Gastrocnemius medialis (tissue), 4 donors: ENCODE data around the gene ZCCHC14. TPM values are rescaled to one million over a fixed set of nuclear protein-coding genes. Genes with fewer than 3 reads are reported as not detected.
A peak's percentile ranks its signal among the peaks of the same experiment; 100 is the strongest.
"Not testable (repeated sequence)": the region's sequence is repeated elsewhere in the genome, so short reads cannot be mapped to it uniquely, and the experiment has no call there.

Source experiments
- ATAC-seq, 2 donors: fragments of 150-250 bp; one replicate each; pipeline ENCODE4 v1.9.1; 2016
- DNase-seq, 2 donors: peaks; one replicate each; pipeline ENCODE4 v3.0.0-alpha.2; 2019
- H3K27ac ChIP-seq, 4 donors: fragments of 200-600 bp; sonication (generic); 1 replicate in 1 of 4; 2 replicates in 3 of 4; pipeline ENCODE4 v1.5.1; 2016 to 2018; ENCODE audit warnings: mild to moderate bottlenecking in 2 of 4, moderate library complexity in 1 of 4
- H3K27me3 ChIP-seq, 3 donors: fragments of 200-600 bp; sonication (generic) in 2 of 3; 1 replicate in 1 of 3; 2 replicates in 2 of 3; pipeline versions ENCODE4 v1.5.1 to v1.6.0; 2016 to 2019; ENCODE audit warnings: mild to moderate bottlenecking in 1 of 3, moderate library complexity in 1 of 3
- H3K36me3 ChIP-seq, 2 donors: fragments of 200-600 bp; sonication (generic) in 1 of 2; one replicate each; pipeline ENCODE4 v1.5.1; 2017 to 2018
- H3K4me1 ChIP-seq, 2 donors: fragments of 200-600 bp; sonication (generic) in 1 of 2; one replicate each; pipeline ENCODE4 v1.5.1; 2016 to 2017; ENCODE audit warnings: mild to moderate bottlenecking in 2 of 2
- H3K4me3 ChIP-seq, 4 donors: fragments of 200-600 bp; sonication (generic) in 3 of 4; 1 replicate in 1 of 4; 2 replicates in 3 of 4; pipeline ENCODE4 v1.5.1; 2016 to 2019; ENCODE audit warnings: mild to moderate bottlenecking in 2 of 4
- H3K9me3 ChIP-seq, 3 donors: fragments of 200-600 bp; sonication (generic) in 2 of 3; 1 replicate in 1 of 3; 2 replicates in 2 of 3; pipeline ENCODE4 v1.5.1; 2016 to 2019
- POLR2A ChIP-seq, 2 donors: fragments of 450-650 bp; IDR thresholded peaks; one replicate each; pipeline ENCODE4 v1.6.1; 2017; ENCODE audit warnings: antibody characterized with exemption in 2 of 2, mild to moderate bottlenecking in 2 of 2, moderate library complexity in 2 of 2
- in situ Hi-C, 4 donors: fragments of 200-750 bp; cut with MboI; loops; one replicate each; pipeline versions ENCODE4 v1.15.0 to v1.8.0; 2017; ENCODE audit warnings: low sequenced_read_pairs in 4 of 4
- intact Hi-C: fragments of 100-400 bp; cut with DNase I; formaldehyde crosslinking; loops from one replicate; pipeline ENCODE4 v1.15.1; 2023; ENCODE audit warnings: low total_unique reads
- total RNA-seq, 4 donors: library from RNA; depleted of rRNA; stranded (reverse); fragments of >200 nt; gene quantifications; one replicate each; pipeline versions ENCODE4 v1.1.0 to v1.2.3, GENCODE V29; 2016
- TF ChIP-seq, protein P1 (sequence below), 5 experiments: fragments of 450-650 bp in 3 of 5; fragments of 200-600 bp in 2 of 5; sonication (generic) in 2 of 5; IDR thresholded peaks in 4 of 5; conservative IDR thresholded peaks in 1 of 5; 1 replicate in 4 of 5; 2 replicates in 1 of 5; pipeline ENCODE4 v1.5.1; 2016 to 2019; ENCODE audit warnings: antibody characterized with exemption in 5 of 5, mild to moderate bottlenecking in 3 of 5, moderate library complexity in 3 of 5

Gene ZCCHC14
- total RNA-seq, 4 donors from 2014 or later: 8.9 to 10.7 (median 9.3) TPM

DNA sequence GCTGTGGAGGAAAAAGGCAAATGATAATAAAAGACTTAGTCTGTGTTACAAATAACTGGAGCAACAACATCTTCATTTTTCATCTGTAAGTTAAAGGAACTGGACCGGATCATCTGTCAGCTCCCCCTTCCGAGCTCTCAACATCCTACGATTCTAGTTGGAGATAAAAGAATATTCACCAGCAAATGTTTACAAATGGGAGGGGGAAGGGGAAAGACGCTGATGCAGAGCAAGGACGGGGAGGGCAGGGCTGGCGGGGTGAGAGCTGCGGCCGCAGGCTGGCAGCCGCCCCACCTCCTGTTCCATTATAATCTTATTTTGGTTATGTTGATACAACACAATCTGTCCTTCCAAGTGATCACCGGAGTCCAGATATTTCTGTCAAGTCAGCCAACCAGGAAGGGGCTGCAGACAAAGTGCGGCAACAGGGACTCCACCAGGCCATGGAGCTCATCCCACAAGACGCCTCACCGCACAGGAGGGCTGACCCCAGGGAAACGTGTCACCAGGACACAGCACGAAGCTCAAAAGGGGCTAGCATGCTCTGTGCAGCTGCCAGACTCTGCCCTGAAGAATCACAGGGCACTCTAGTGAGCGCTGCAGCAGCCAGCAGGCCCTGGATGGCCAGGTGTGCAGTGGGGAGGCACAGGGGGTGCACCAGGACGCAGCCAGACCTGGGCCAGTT is 128.9 kb downstream of the ZCCHC14 start:
- no peaks in the 10 kb centered on the region for H3K36me3 ChIP-seq
- DNase-seq (peak; percentile 73 to 75), ATAC-seq (peak; percentile 71 to 75)
- in situ Hi-C loops: no loop called here
- peaks cover 80 to 84% of the 10 kb centered on the region in 2 donors for H3K4me1 ChIP-seq
- peak in 1 of 2 donors; percentile 33 for TF ChIP-seq POLR2A (IDR thresholded peaks at IDR 0.05)
- TF ChIP-seq, protein P1, sequence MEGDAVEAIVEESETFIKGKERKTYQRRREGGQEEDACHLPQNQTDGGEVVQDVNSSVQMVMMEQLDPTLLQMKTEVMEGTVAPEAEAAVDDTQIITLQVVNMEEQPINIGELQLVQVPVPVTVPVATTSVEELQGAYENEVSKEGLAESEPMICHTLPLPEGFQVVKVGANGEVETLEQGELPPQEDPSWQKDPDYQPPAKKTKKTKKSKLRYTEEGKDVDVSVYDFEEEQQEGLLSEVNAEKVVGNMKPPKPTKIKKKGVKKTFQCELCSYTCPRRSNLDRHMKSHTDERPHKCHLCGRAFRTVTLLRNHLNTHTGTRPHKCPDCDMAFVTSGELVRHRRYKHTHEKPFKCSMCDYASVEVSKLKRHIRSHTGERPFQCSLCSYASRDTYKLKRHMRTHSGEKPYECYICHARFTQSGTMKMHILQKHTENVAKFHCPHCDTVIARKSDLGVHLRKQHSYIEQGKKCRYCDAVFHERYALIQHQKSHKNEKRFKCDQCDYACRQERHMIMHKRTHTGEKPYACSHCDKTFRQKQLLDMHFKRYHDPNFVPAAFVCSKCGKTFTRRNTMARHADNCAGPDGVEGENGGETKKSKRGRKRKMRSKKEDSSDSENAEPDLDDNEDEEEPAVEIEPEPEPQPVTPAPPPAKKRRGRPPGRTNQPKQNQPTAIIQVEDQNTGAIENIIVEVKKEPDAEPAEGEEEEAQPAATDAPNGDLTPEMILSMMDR (IDR thresholded peaks at IDR 0.05 in 4 of 5, conservative IDR thresholded peaks at IDR 0.05 in 1 of 5): no peak
- H3K27me3 ChIP-seq: no peaks in the 10 kb centered on the region
- H3K27ac ChIP-seq: peak overlapping the region; percentile 92 to 97 (median 93)
- no peaks in the 10 kb centered on the region for H3K9me3 ChIP-seq
- intact Hi-C loops: no loop called here
- H3K4me3 ChIP-seq: peak overlapping the region in 3 of 4 donors; percentile 13 to 20 (median 15)

DNA sequence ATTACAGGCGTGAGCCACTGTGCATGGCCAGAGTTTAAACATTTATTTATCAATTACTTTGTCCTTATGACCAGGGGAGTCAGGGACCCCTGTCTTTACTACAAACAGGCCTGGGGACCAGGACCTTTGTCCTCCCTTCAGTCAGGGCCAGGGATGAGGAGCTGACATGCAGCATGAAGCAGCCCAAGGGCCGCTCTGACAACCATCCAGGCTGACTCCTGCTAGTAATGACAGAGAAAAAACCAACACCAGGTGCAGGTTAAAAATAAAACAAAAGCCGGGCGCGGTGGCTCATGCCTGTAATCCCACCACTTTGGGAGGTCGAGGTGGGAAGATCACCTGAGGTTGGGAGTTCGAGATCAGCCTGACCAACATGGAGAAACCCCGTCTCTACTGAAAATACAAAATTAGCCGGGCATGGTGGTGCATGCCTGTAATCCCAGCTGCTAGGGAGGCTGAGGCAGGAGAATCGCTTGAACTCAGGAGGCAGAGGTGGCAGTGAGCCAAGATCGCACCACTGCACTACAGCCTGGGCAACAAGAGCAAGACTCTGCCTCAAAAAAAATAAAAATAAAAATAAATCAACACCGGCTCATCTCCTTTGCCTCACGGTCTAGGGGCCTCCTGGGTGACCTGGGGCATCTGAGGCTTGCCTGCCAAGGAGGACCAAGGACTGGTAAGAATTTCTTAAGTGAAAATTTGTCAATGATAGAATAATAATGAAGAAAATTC is 129.8 kb downstream of the ZCCHC14 start:
- in situ Hi-C loops, H3K9me3 ChIP-seq: not testable (repeated sequence)

DNA sequence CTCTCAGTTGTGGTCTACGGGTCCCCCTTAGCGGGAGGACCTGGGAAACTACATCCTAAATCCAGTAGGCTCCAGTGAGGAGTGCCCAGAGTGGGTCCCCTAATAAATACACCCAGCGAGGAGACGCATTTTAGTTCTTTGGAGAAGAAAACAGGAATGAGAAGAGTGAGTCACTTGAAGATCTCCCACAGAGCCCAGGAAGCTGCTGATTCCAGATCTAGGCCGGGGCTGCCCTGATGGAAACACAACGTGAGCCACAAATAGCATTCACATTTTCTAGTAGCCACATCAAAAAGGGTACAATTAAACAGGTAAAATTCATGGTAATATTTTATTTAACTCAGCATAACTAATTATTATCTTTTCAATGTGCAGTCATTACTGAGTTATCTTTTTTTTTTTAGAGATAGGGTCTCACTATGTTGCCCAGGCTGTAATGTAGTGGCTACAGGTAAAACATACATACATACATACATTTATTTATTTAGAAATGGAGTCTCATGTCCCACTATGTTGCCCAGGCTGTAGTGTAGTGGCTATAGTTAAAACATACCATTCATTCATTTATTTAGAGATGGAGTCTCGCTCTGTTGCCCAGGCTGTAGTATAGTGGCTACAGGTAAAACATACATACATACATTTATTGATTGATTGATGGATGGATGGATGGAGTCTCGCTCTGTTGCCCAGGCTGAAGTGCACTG is 130.8 kb downstream of the ZCCHC14 start:
- no peak overlapping the region for H3K4me3 ChIP-seq
- in situ Hi-C loops: no loop called here
- no peak for DNase-seq
- H3K27ac ChIP-seq: peak overlapping the region; percentile 92 to 97 (median 93)
- ATAC-seq: no peak
- intact Hi-C loops: no loop called here
- peaks cover 0 to 9% of the 10 kb centered on the region in 2 donors for H3K36me3 ChIP-seq
- peaks cover 76 to 81% of the 10 kb centered on the region in 2 donors for H3K4me1 ChIP-seq
- H3K27me3 ChIP-seq: no peaks in the 10 kb centered on the region
- H3K9me3 ChIP-seq: no peaks in the 10 kb centered on the region
- TF ChIP-seq, protein P1 (IDR thresholded peaks at IDR 0.05 in 4 of 5, conservative IDR thresholded peaks at IDR 0.05 in 1 of 5): no peak
- no peak for TF ChIP-seq POLR2A (IDR thresholded peaks at IDR 0.05)

More for the DNA sequence above, 129.8 kb downstream of the ZCCHC14 start:
- intact Hi-C loops, H3K27me3 ChIP-seq, H3K36me3 ChIP-seq: not testable (repeated sequence)
- TF ChIP-seq POLR2A (IDR thresholded peaks at IDR 0.05): peak; percentile 69
- peak overlapping the region; percentile 92 to 97 (median 93) for H3K27ac ChIP-seq
- ATAC-seq: peak; percentile 20 to 28
- peak; percentile 40 to 72 for DNase-seq
- peaks cover 78 to 85% of the 10 kb centered on the region in 2 donors for H3K4me1 ChIP-seq
- peak overlapping the region in 1 of 4 donors; percentile 15 for H3K4me3 ChIP-seq

DNA sequence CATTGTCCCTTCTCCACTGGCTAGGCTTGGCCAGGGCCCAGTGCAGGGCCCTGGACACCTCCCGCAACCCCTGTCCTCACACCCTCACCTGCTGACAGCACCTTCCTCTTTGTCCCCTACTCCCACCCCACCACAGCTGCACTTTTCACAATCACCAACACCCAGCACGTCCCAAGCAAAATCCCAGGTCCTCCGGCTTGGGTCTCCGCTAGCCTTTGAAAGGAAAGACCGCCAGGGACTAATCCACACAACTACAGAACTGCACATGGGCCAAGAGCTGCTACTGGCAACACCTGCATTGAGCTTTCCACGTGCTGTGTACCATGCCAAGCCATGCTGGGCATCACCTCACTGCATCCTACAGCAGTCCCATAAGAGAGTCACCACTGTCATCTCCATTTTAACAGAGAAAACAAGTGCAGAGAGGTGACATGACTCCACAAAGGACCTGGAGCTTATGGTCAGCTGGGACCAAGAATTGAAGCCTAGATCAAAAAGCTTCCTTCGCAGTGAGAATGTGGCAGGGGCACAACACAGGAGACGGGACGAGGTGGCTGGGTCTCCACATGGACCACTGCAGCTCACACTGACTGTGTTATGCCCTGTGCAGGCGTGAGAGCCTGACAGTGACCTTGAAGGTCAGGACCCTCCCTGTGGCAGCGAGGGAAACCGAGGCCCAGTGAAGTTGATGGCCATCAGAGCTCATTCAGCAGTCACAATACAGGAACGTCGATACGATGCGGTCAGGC is 131.8 kb downstream of the ZCCHC14 start:
- Histone ChIP-seq H3K4me3 (no peak overlapping the region), H3K9me3 (no peaks in the 10 kb centered on the region), H3K27me3 (no peaks in the 10 kb centered on the region), H3K27ac (peak overlapping the region; percentile 92 to 97 (median 93)), H3K4me1 (peaks cover 70 to 83% of the 10 kb centered on the region in 2 donors), H3K36me3 (peaks cover 0 to 9% of the 10 kb centered on the region in 2 donors)
- intact Hi-C loops: no loop called here
- ATAC-seq (no peak), DNase-seq (no peak)
- TF ChIP-seq, protein P1 (IDR thresholded peaks at IDR 0.05 in 4 of 5, conservative IDR thresholded peaks at IDR 0.05 in 1 of 5): no peak
- TF ChIP-seq POLR2A (IDR thresholded peaks at IDR 0.05): no peak
- in situ Hi-C loops: no loop called here
